HFFc6 (cell line): ENCODE measurements around the gene PHACTR3. TPM values are rescaled to one million over a fixed set of nuclear protein-coding genes. Genes with fewer than 3 reads are reported as not detected.

Source experiments
- DNase-seq: peaks from one replicate; pipeline ENCODE4 v3.0.0-alpha.2; 2018
- H3K27ac Mint-ChIP-seq: 2 replicates; pipeline ENCODE4 v1.8.0; 2020; ENCODE audit warnings: mild to moderate bottlenecking, mixed read lengths
- H3K27me3 Mint-ChIP-seq: 2 replicates; pipeline ENCODE4 v1.8.0; 2021; ENCODE audit warnings: mild to moderate bottlenecking, moderate library complexity, mixed read lengths; ENCODE audit not compliant: insufficient read depth
- H3K36me3 Mint-ChIP-seq: 2 replicates; pipeline ENCODE4 v1.8.0; 2021; ENCODE audit warnings: low read depth, mixed read lengths
- H3K4me1 Mint-ChIP-seq: 2 replicates; pipeline ENCODE4 v1.8.0; 2020; ENCODE audit warnings: low read depth, mixed read lengths
- H3K4me3 Mint-ChIP-seq: 2 replicates; pipeline ENCODE4 v1.8.0; 2020; ENCODE audit warnings: mild to moderate bottlenecking, moderate library complexity, mixed read lengths
- H3K9me3 Mint-ChIP-seq: 2 replicates; pipeline ENCODE4 v1.8.0; 2020; ENCODE audit warnings: mild to moderate bottlenecking, mixed read lengths
- CTCF ChIP-seq: fragments of 200-600 bp; sonication (generic); IDR thresholded peaks from 2 replicates; pipeline ENCODE4 v1.5.0; 2021; ENCODE audit warnings: antibody characterized with exemption, mild to moderate bottlenecking
- total RNA-seq, 6 experiments: library from RNA; stranded (reverse); fragmentation: NEBNext Ultra II Directional; extraction: Animal tissue kit (Norgen Biotek cat#: 25700); gene quantifications; 2 replicates in 1 of 6; 3 replicates in 5 of 6; pipeline ENCODE4 v1.2.3, GENCODE V29; 2021

The PHACTR3 gene
- total RNA-seq, 6 experiments from 2014 or later = not detected

- H3K27me3 Mint-ChIP-seq = no peaks in the 10 kb centered on the region; the same call in 1 of the 2 replicates
- H3K36me3 Mint-ChIP-seq = peaks cover 11% of the 10 kb centered on the region
- H3K4me3 Mint-ChIP-seq = no peak overlapping the region
- H3K9me3 Mint-ChIP-seq = peaks cover 81% of the 10 kb centered on the region
- no peak for DNase-seq
- TF ChIP-seq CTCF = no peak
- no peak overlapping the region for H3K27ac Mint-ChIP-seq
- H3K4me1 Mint-ChIP-seq = no peaks in the 10 kb centered on the region
Measured at GRCh38 chr20:59662161-59662560, 57.8 kb downstream of the PHACTR3 start.

- peaks cover 81% of the 10 kb centered on the region for H3K9me3 Mint-ChIP-seq
- H3K27me3 Mint-ChIP-seq = no peaks in the 10 kb centered on the region; the same call in 1 of the 2 replicates
- no peak overlapping the region for H3K27ac Mint-ChIP-seq
- H3K4me1 Mint-ChIP-seq = no peaks in the 10 kb centered on the region
- H3K4me3 Mint-ChIP-seq = no peak overlapping the region
- peaks cover 6% of the 10 kb centered on the region for H3K36me3 Mint-ChIP-seq
- no peak for TF ChIP-seq CTCF
- no peak for DNase-seq
Measured at GRCh38 chr20:59662856-59663512, 58.6 kb downstream of the PHACTR3 start.

GRCh38 chr20:59663513-59664060 is 59.2 kb downstream of the PHACTR3 start:
- Mint-ChIP-seq H3K36me3 (peaks cover 6% of the 10 kb centered on the region), H3K4me1 (no peaks in the 10 kb centered on the region), H3K9me3 (peaks cover 77% of the 10 kb centered on the region), H3K4me3 (no peak overlapping the region), H3K27ac (no peak overlapping the region), H3K27me3 (no peaks in the 10 kb centered on the region; the same call in 1 of the 2 replicates)
- no peak for DNase-seq
- no peak for TF ChIP-seq CTCF

- no peak overlapping the region for H3K27ac Mint-ChIP-seq
- no peak for DNase-seq
- no peak for TF ChIP-seq CTCF
- H3K9me3 Mint-ChIP-seq = peaks cover 73% of the 10 kb centered on the region
- no peaks in the 10 kb centered on the region; the same call in 1 of the 2 replicates for H3K27me3 Mint-ChIP-seq
- no peak overlapping the region for H3K4me3 Mint-ChIP-seq
- H3K4me1 Mint-ChIP-seq = no peaks in the 10 kb centered on the region
- H3K36me3 Mint-ChIP-seq = peaks cover 6% of the 10 kb centered on the region; the same call in 1 of the 2 replicates
Measured at GRCh38 chr20:59664421-59664941, 60.1 kb downstream of the PHACTR3 start.

GRCh38 chr20:59665656-59666555 is 61.6 kb downstream of the PHACTR3 start:
- Mint-ChIP-seq H3K27me3 (no peaks in the 10 kb centered on the region; the same call in 1 of the 2 replicates), H3K36me3 (peaks cover 6% of the 10 kb centered on the region; the same call in 1 of the 2 replicates), H3K9me3 (peaks cover 76% of the 10 kb centered on the region)

More at GRCh38 chr20:59665656-59666555, 61.6 kb downstream of the PHACTR3 start:
- H3K27ac Mint-ChIP-seq = no peak overlapping the region
- no peaks in the 10 kb centered on the region for H3K4me1 Mint-ChIP-seq
- H3K4me3 Mint-ChIP-seq = no peak overlapping the region
- no peak for TF ChIP-seq CTCF
- no peak for DNase-seq
